Astrocyte of the cerebellum (primary cell): ENCODE data around the gene CLIP1.

Experiments
- DNase-seq: peaks from one replicate; pipeline ENCODE4 v3.0.0-alpha.2; 2011; ENCODE audit warnings: low read depth
- H3K4me3 ChIP-seq: 2 replicates; pipeline ENCODE4 v1.5.1; 2011; ENCODE audit warnings: mild to moderate bottlenecking, low read depth, low read length, moderate library complexity
- in situ Hi-C: cut with HindIII; loops from 2 replicates; pipeline ENCODE4 v1.10.0; 2017; ENCODE audit warnings: low sequenced_read_pairs
- TF ChIP-seq, protein P1 (sequence below): IDR thresholded peaks from 2 replicates; pipeline ENCODE4 v1.5.1; 2012; ENCODE audit warnings: low read length, low read depth, moderate library complexity, mild to moderate bottlenecking; ENCODE audit errors: missing control alignments

The CLIP1 gene

DNA sequence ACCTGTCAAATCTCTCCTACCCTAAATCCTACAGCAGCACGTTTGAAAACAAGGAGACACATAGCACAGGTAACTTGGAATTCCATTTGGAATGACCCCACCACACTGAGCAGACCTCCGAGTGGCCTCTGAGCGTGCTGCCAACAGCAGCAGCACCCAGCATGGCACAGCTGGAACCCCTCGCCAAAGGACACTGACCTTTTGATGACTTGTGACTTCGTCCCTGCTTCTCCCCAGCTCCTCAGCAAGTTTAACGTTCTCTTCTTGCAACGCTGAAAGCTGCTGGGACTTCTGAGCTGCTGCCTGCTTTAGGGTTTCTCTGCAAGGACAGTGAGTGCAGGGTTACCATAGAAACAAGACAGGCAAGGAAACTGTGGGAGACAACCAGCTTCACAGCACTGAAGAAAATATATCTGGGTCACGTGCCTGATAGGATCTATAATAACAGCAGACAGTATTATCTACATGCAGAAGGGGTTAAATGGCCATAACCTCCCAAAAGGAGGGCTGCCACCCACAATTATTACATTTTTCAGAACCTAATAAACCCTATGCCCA, 112.8 kb downstream of the CLIP1 start:
- no peak overlapping the region for H3K4me3 ChIP-seq
- in situ Hi-C loops, result no loop called here
- TF ChIP-seq, protein P1, sequence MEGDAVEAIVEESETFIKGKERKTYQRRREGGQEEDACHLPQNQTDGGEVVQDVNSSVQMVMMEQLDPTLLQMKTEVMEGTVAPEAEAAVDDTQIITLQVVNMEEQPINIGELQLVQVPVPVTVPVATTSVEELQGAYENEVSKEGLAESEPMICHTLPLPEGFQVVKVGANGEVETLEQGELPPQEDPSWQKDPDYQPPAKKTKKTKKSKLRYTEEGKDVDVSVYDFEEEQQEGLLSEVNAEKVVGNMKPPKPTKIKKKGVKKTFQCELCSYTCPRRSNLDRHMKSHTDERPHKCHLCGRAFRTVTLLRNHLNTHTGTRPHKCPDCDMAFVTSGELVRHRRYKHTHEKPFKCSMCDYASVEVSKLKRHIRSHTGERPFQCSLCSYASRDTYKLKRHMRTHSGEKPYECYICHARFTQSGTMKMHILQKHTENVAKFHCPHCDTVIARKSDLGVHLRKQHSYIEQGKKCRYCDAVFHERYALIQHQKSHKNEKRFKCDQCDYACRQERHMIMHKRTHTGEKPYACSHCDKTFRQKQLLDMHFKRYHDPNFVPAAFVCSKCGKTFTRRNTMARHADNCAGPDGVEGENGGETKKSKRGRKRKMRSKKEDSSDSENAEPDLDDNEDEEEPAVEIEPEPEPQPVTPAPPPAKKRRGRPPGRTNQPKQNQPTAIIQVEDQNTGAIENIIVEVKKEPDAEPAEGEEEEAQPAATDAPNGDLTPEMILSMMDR, result no peak
- DNase-seq, result no peak

DNA sequence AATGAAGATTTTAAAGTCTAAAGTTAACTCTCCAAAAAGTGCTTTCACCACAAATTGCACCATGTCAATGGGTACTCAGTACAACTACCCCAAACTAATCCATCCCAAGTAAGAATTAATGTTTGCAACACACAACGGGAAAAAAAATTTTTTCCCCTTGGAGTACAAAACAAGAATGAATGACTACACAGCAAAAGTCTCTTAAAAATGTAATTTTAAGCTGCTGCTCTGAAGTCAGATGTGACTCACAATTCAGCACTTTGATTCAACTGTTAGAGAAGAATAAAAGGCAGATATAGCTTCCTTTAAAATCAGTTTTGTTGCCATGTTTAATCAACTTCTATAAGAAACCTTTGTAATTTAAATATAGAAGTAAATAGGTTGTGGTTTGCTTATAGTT, 113.7 kb downstream of the CLIP1 start:
- in situ Hi-C loops, result no loop called here

DNA sequence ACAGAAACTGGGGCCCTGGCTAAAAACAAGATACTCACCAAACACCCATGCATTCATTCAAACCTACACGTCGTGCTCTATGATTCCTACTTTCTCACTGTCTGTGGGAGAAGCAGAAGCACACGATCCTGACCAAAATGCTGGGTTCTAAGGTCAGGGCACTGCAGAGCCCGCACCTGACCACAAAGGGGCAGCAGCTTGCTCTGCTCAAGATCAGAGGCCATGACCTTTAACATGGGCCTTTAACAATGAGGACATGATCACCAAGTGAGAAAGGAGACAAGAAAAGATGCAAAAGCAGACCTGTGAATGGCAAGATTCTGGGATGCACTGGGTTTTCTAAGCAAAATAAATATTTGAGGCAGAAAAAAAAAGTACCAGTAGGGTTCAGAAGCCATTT, 116.1 kb downstream of the CLIP1 start:
- H3K4me3 ChIP-seq, result no peak overlapping the region
- TF ChIP-seq, protein P1, result no peak
- in situ Hi-C loops, result no loop called here
- no peak for DNase-seq

More for the DNA sequence above, 113.7 kb downstream of the CLIP1 start:
- TF ChIP-seq, protein P1, result no peak
- no peak overlapping the region for H3K4me3 ChIP-seq
- DNase-seq, result no peak

DNA sequence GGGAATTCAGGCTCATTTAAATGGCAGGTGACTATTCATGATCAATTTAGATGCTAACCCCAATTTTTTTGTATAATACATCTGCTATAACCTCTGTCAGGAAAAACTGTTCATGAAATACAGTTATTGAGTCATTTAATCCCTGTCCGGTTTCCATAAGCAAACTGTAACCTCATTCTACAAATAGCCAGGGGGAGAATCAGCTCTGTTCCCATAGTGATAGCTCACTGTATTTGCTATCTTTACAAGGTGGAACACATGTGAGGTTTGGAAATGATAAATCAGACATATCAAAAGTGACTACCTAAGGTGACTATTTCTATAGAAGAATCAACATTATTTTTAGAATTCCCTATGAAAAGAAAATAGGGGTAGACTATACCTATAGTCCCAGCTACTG, 117.5 kb downstream of the CLIP1 start:
- H3K4me3 ChIP-seq, result no peak overlapping the region
- DNase-seq, result no peak
- in situ Hi-C loops, result no loop called here
- TF ChIP-seq, protein P1, result no peak

DNA sequence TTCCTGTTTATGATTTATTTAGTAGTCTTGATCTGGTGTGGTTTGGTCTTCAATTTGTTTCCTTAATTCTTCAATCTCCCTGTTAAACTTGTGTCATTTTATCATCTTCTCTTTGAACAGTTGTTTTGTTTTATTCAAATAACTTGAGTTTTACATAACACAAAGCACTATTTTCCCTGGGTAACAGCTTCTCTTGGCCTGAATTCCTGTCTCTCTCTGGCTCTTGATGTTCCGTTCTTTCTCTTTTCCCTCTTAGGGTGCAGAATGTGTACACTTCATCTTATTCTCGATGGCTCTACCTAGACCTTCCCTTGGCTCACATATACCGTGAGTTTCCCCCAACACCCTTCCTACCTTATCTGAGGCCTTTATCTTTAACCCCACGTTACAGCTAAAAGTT, 119.4 kb downstream of the CLIP1 start:
- in situ Hi-C loops, result no loop called here
- H3K4me3 ChIP-seq, result no peak overlapping the region
- TF ChIP-seq, protein P1, result no peak
- DNase-seq, result no peak

DNA sequence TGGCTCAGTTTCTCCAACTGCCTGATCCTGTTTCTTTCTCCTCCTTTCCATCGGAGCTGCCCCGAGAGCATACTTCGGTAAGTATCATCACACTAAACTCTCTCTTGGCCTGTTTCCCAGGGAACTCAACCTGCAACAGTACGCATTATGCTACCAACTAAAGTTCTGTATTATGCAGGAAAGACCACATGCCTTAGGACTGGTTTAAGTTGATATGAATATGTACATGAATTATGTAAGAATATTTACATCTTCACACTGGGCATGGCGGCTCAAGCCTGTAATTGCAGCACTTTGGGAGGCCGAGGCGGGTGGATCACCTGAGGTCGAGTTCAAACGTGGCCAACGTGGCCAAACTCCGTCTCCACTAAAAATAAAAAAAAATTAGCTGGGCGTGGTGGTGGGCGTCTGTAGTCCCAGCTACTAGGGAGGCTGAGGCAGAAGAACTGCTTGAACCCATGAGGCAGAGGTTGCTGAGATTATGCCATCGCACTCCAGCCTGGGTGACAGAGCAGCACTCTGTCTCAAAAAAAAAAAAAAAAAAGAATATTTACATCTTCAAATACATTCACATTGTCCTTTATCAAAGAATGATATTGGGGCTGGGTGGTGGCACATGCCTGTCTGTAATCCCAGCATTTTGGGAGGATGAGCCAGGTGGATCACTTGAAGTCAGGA, 124.3 kb downstream of the CLIP1 start:
- no peak for DNase-seq
- TF ChIP-seq, protein P1, result no peak
- H3K4me3 ChIP-seq, result no peak overlapping the region
- in situ Hi-C loops, result no loop called here
